Uterus (tissue), 2 donors: ENCODE data around the gene STK11IP.

Source experiments
- CTCF ChIP-seq, 4 experiments: fragments of 200-600 bp in 2 of 4; fragments of 450-650 bp in 2 of 4; sonication (generic) in 2 of 4; IDR thresholded peaks; one replicate each; pipeline ENCODE4 v1.5.1; 2016 to 2019; ENCODE audit warnings: antibody characterized with exemption in 4 of 4, mild to moderate bottlenecking in 2 of 4, moderate library complexity in 1 of 4
- POLR2A ChIP-seq, 2 donors: fragments of 450-650 bp; IDR thresholded peaks; one replicate each; pipeline ENCODE4 v1.6.1; 2016; ENCODE audit warnings: antibody characterized with exemption in 2 of 2, mild to moderate bottlenecking in 1 of 2, moderate library complexity in 1 of 2

GRCh38 chr2:219592736-219593135 is 4.9 kb upstream of the STK11IP start:
- TF ChIP-seq POLR2A (IDR thresholded peaks at IDR 0.05) (no peak), CTCF (IDR thresholded peaks at IDR 0.05) (no peak)
